HEK293 (cell line): Measurements from ENCODE around the gene FES.
A peak's percentile ranks its signal among the peaks of the same experiment; 100 is the strongest.

Experiments
- PRDM1 ChIP-seq: fragments of 450-650 bp; formaldehyde crosslinking; IDR thresholded peaks from 2 replicates; pipeline ENCODE4; 2016; ENCODE audit warnings: missing biosample characterization, missing genetic modification characterization
- REPIN1 ChIP-seq: fragments of 450-650 bp; formaldehyde crosslinking; IDR thresholded peaks from 2 replicates; pipeline ENCODE4 v1.5.1; 2017; ENCODE audit warnings: missing biosample characterization, missing genetic modification characterization, low read depth
- SALL2 ChIP-seq: fragments of 450-650 bp; formaldehyde crosslinking; IDR thresholded peaks from 2 replicates; pipeline ENCODE4 v1.5.0; 2017; ENCODE audit warnings: missing biosample characterization, mild to moderate bottlenecking, missing genetic modification characterization, borderline replicate concordance
- SCRT2 ChIP-seq: fragments of 450-650 bp; formaldehyde crosslinking; IDR thresholded peaks from 2 replicates; pipeline ENCODE4 v1.5.1; 2016; ENCODE audit warnings: missing biosample characterization, missing genetic modification characterization
- SP2 ChIP-seq: fragments of 450-650 bp; formaldehyde crosslinking; IDR thresholded peaks from 2 replicates; pipeline ENCODE4 v1.5.1; 2016; ENCODE audit warnings: missing biosample characterization, missing genetic modification characterization
- WT1 ChIP-seq: fragments of 450-650 bp; formaldehyde crosslinking; IDR thresholded peaks from 2 replicates; pipeline ENCODE4 v1.5.1; 2016; ENCODE audit warnings: missing biosample characterization, missing genetic modification characterization
- ZBTB10 ChIP-seq: fragments of 450-650 bp; formaldehyde crosslinking; IDR thresholded peaks from 2 replicates; pipeline ENCODE4 v1.5.1; 2016; ENCODE audit warnings: missing biosample characterization, missing genetic modification characterization
- ZBTB21 ChIP-seq: fragments of 450-650 bp; formaldehyde crosslinking; IDR thresholded peaks from 2 replicates; pipeline ENCODE4 v1.5.1; 2017; ENCODE audit warnings: missing biosample characterization, missing genetic modification characterization
- ZFHX2 ChIP-seq: fragments of 450-650 bp; formaldehyde crosslinking; conservative IDR thresholded peaks from 2 replicates; pipeline ENCODE4 v1.5.1; 2016; ENCODE audit warnings: missing biosample characterization, missing genetic modification characterization
- ZFP69B ChIP-seq: fragments of 450-650 bp; formaldehyde crosslinking; IDR thresholded peaks from 2 replicates; pipeline ENCODE4 v1.5.1; 2016; ENCODE audit warnings: missing biosample characterization, missing genetic modification characterization
- ZNF10 ChIP-seq: fragments of 450-650 bp; formaldehyde crosslinking; IDR thresholded peaks from 2 replicates; pipeline ENCODE4 v1.5.1; 2017; ENCODE audit warnings: missing biosample characterization, missing genetic modification characterization
- ZNF146 ChIP-seq: fragments of 450-650 bp; formaldehyde crosslinking; IDR thresholded peaks from 2 replicates; pipeline ENCODE4 v1.5.1; 2016; ENCODE audit warnings: missing biosample characterization, missing genetic modification characterization
- ZNF16 ChIP-seq: fragments of 450-650 bp; formaldehyde crosslinking; IDR thresholded peaks from 2 replicates; pipeline ENCODE4 v1.5.1; 2016; ENCODE audit warnings: low read depth, missing biosample characterization, missing genetic modification characterization
- ZNF214 ChIP-seq: fragments of 450-650 bp; formaldehyde crosslinking; IDR thresholded peaks from 2 replicates; pipeline ENCODE4 v1.5.1; 2017; ENCODE audit warnings: missing biosample characterization, mild to moderate bottlenecking, missing genetic modification characterization, borderline replicate concordance
- ZNF248 ChIP-seq: fragments of 450-650 bp; formaldehyde crosslinking; IDR thresholded peaks from 2 replicates; pipeline ENCODE4 v1.5.1; 2017; ENCODE audit warnings: missing biosample characterization, missing genetic modification characterization
- ZNF292 ChIP-seq: fragments of 450-650 bp; formaldehyde crosslinking; IDR thresholded peaks from 2 replicates; pipeline ENCODE4 v1.5.1; 2016; ENCODE audit warnings: low read depth, missing biosample characterization, missing genetic modification characterization, borderline replicate concordance
- ZNF350 ChIP-seq: fragments of 450-650 bp; formaldehyde crosslinking; IDR thresholded peaks from 2 replicates; pipeline ENCODE4 v1.5.0; 2017; ENCODE audit warnings: missing biosample characterization, mild to moderate bottlenecking, missing genetic modification characterization
- ZNF433 ChIP-seq: fragments of 450-650 bp; formaldehyde crosslinking; IDR thresholded peaks from 2 replicates; pipeline ENCODE4 v1.5.1; 2016; ENCODE audit warnings: missing biosample characterization, missing genetic modification characterization, low read depth
- ZNF473 ChIP-seq: fragments of 450-650 bp; formaldehyde crosslinking; IDR thresholded peaks from 2 replicates; pipeline ENCODE4 v1.5.1; 2017; ENCODE audit warnings: missing biosample characterization, missing genetic modification characterization
- ZNF488 ChIP-seq: fragments of 450-650 bp; formaldehyde crosslinking; IDR thresholded peaks from 2 replicates; pipeline ENCODE4 v1.5.1; 2016; ENCODE audit warnings: missing biosample characterization, missing genetic modification characterization
- ZNF501 ChIP-seq: fragments of 450-650 bp; formaldehyde crosslinking; IDR thresholded peaks from 2 replicates; pipeline ENCODE4 v1.5.1; 2016; ENCODE audit warnings: missing biosample characterization, missing genetic modification characterization
- ZNF621 ChIP-seq: fragments of 450-650 bp; formaldehyde crosslinking; IDR thresholded peaks from 2 replicates; pipeline ENCODE4 v1.5.1; 2017; ENCODE audit warnings: missing biosample characterization, missing genetic modification characterization
- ZNF626 ChIP-seq: fragments of 450-650 bp; sonication (Bioruptor Pico); formaldehyde crosslinking; IDR thresholded peaks from 2 replicates; pipeline ENCODE4 v1.5.1; 2018; ENCODE audit warnings: missing biosample characterization, missing genetic modification characterization, inconsistent platforms
- ZNF645 ChIP-seq: fragments of 450-650 bp; formaldehyde crosslinking; IDR thresholded peaks from 2 replicates; pipeline ENCODE4; 2016; ENCODE audit warnings: missing biosample characterization, missing genetic modification characterization
- ZNF843 ChIP-seq: fragments of 450-650 bp; formaldehyde crosslinking; IDR thresholded peaks from 2 replicates; pipeline ENCODE4 v1.5.1; 2016; ENCODE audit warnings: missing biosample characterization, missing genetic modification characterization
- ZSCAN30 ChIP-seq: fragments of 450-650 bp; IDR thresholded peaks from 2 replicates; pipeline ENCODE4 v1.5.1; 2018; ENCODE audit warnings: missing biosample characterization, mild to moderate bottlenecking, missing genetic modification characterization, moderate library complexity
- TF ChIP-seq, protein P1 (sequence below): IDR thresholded peaks from 2 replicates; pipeline ENCODE4 v1.6.1; 2011; ENCODE audit warnings: mild to moderate bottlenecking, low read depth, low read length, borderline replicate concordance
- TF ChIP-seq, protein P2 (sequence below): fragments of 450-650 bp; formaldehyde crosslinking; IDR thresholded peaks from 2 replicates; pipeline ENCODE4 v1.5.0; 2017; ENCODE audit warnings: missing biosample characterization, missing genetic modification characterization, borderline replicate concordance
- TF ChIP-seq, protein P3 (sequence below): sonication (generic); formaldehyde crosslinking; IDR thresholded peaks from 2 replicates; pipeline ENCODE4 v1.8.1; 2022; ENCODE audit warnings: mild to moderate bottlenecking, moderate library complexity, missing genetic modification reagents

Gene FES

GRCh38 chr15:90902840-90903732 is 18.8 kb downstream of the FES start, which contains the start of gene MAN2A2 (continued):
- no peak for TF ChIP-seq ZBTB10 (tag by site-specific recombination)
- TF ChIP-seq, protein P1, sequence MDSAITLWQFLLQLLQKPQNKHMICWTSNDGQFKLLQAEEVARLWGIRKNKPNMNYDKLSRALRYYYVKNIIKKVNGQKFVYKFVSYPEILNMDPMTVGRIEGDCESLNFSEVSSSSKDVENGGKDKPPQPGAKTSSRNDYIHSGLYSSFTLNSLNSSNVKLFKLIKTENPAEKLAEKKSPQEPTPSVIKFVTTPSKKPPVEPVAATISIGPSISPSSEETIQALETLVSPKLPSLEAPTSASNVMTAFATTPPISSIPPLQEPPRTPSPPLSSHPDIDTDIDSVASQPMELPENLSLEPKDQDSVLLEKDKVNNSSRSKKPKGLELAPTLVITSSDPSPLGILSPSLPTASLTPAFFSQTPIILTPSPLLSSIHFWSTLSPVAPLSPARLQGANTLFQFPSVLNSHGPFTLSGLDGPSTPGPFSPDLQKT, result no peak
- TF ChIP-seq SCRT2 (tag by site-specific recombination), result no peak
- TF ChIP-seq ZSCAN30 (tag by site-specific recombination), result 0 out of 2 replicates have a peak, but pooled peaks have one; percentile 4
- TF ChIP-seq ZNF350, result no peak
- 0 out of 2 replicates have a peak, but pooled peaks have one; percentile 14 for TF ChIP-seq WT1
- TF ChIP-seq, protein P2, sequence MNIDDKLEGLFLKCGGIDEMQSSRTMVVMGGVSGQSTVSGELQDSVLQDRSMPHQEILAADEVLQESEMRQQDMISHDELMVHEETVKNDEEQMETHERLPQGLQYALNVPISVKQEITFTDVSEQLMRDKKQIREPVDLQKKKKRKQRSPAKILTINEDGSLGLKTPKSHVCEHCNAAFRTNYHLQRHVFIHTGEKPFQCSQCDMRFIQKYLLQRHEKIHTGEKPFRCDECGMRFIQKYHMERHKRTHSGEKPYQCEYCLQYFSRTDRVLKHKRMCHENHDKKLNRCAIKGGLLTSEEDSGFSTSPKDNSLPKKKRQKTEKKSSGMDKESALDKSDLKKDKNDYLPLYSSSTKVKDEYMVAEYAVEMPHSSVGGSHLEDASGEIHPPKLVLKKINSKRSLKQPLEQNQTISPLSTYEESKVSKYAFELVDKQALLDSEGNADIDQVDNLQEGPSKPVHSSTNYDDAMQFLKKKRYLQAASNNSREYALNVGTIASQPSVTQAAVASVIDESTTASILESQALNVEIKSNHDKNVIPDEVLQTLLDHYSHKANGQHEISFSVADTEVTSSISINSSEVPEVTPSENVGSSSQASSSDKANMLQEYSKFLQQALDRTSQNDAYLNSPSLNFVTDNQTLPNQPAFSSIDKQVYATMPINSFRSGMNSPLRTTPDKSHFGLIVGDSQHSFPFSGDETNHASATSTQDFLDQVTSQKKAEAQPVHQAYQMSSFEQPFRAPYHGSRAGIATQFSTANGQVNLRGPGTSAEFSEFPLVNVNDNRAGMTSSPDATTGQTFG (tag by site-specific recombination), result no peak
- no peak for TF ChIP-seq PRDM1 (tag by site-specific recombination)
- TF ChIP-seq SALL2 (tag by site-specific recombination), result no peak
- no peak for TF ChIP-seq ZNF214 (tag by site-specific recombination)
- TF ChIP-seq ZNF16 (tag by site-specific recombination), result no peak
- no peak for TF ChIP-seq ZNF433
- TF ChIP-seq ZNF488 (tag by site-specific recombination), result no peak
- no peak for TF ChIP-seq ZNF248
- no peak for TF ChIP-seq ZNF10 (tag by site-specific recombination)
- TF ChIP-seq ZBTB21 (tag by site-specific recombination), result no peak
- TF ChIP-seq ZNF843, result no peak
- peak; percentile 39; the same call in 1 of the 2 replicates for TF ChIP-seq ZNF501 (tag by site-specific recombination)
- no peak for TF ChIP-seq ZNF146 (tag by site-specific recombination)
- peak; percentile 91 for TF ChIP-seq ZFHX2 (tag by site-specific recombination)
- no peak for TF ChIP-seq ZFP69B (tag by site-specific recombination)
- TF ChIP-seq ZNF292, result no peak
- TF ChIP-seq ZNF621, result no peak
- peak; percentile 63 for TF ChIP-seq SP2 (tag by site-specific recombination)
- TF ChIP-seq ZNF626, result no peak
- no peak for TF ChIP-seq REPIN1 (tag by site-specific recombination)
- no peak for TF ChIP-seq ZNF645
- no peak for TF ChIP-seq ZNF473 (tag by site-specific recombination)
- TF ChIP-seq, protein P3, sequence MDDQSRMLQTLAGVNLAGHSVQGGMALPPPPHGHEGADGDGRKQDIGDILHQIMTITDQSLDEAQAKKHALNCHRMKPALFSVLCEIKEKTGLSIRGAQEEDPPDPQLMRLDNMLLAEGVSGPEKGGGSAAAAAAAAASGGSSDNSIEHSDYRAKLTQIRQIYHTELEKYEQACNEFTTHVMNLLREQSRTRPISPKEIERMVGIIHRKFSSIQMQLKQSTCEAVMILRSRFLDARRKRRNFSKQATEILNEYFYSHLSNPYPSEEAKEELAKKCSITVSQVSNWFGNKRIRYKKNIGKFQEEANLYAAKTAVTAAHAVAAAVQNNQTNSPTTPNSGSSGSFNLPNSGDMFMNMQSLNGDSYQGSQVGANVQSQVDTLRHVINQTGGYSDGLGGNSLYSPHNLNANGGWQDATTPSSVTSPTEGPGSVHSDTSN, result peak; percentile 63; the same call in 1 of the 2 replicates
